Bronchial epithelial cell (primary cell): Measurements from ENCODE around the gene KRTAP10-7. TPM values are rescaled to one million over a fixed set of nuclear protein-coding genes. Genes with fewer than 3 reads are reported as not detected.
"Not testable (repeated sequence)": the region's sequence is repeated elsewhere in the genome, so short reads cannot be mapped to it uniquely, and the experiment has no call there.

ENCODE experiments used
- DNase-seq: peaks from one replicate; pipeline ENCODE4 v3.0.0-alpha.2; 2010; ENCODE audit warnings: low read depth
- FAIRE-seq: peaks from 2 replicates; lab custom pipeline; 2011; peaks lifted over from hg19 to GRCh38; lab: Jason Lieb, UNC
- H3K27me3 ChIP-seq: 2 replicates; pipeline ENCODE4 v1.5.1; 2011; ENCODE audit warnings: low read length; ENCODE audit not compliant: control insufficient read depth, insufficient read depth
- H3K36me3 ChIP-seq: 2 replicates; pipeline ENCODE4 v1.5.1; 2011; ENCODE audit warnings: low read length; ENCODE audit not compliant: control insufficient read depth, insufficient read depth
- H3K4me3 ChIP-seq: 2 replicates; pipeline ENCODE4 v1.5.1; 2011; ENCODE audit warnings: mild to moderate bottlenecking, low read depth, low read length, control low read depth
- total RNA-seq: library from RNA; depleted of rRNA; stranded (reverse); fragments of >200 nt; gene quantifications from 2 replicates; pipeline ENCODE4 v1.2.1, GENCODE V29; 2014
- TF ChIP-seq, protein P1 (sequence below): IDR thresholded peaks from 2 replicates; pipeline ENCODE4 v1.5.1; 2011; ENCODE audit warnings: mild to moderate bottlenecking, moderate library complexity, low read length, control low read depth, inconsistent platforms; ENCODE audit not compliant: insufficient read depth, severe bottlenecking

The KRTAP10-7 gene
- total RNA-seq, 1 donor from 2014 or later, result not detected

DNA sequence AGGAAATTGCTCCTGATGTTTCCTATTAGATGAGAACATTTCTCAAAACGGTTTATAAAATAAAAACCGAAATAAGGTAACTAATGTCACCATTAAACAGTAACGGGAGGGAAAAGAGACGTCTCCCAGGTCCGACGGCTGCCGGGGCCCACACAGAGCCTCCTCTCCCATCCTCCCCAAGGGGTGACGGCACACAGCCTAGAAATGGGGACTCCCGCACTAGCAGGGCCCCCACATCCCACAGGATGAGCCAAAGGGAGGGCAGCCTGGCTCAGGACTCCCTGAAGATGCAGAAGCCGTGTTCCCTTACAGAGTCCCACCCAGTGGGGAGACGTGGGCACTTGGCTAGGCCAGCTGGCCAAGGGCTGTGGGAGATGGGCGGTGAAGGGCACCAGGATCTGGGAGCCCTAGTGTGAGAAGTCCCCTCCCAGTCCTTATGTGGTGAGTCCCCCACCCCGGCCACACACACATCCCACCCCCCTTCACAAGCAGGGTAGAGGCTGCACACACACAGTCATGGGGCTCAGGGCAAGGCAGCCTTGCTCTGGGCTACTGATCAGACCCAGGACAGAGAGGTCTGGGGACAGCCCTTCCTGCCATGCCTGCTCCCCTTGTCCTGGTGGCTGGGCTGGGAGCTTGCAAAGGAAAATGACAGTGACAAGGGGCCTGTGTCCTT is 45.1 kb upstream of the KRTAP10-7 start:
- Histone ChIP-seq H3K4me3 (no peak overlapping the region), H3K27me3 (no peaks in the 10 kb centered on the region), H3K36me3 (no peaks in the 10 kb centered on the region)
- TF ChIP-seq, protein P1, sequence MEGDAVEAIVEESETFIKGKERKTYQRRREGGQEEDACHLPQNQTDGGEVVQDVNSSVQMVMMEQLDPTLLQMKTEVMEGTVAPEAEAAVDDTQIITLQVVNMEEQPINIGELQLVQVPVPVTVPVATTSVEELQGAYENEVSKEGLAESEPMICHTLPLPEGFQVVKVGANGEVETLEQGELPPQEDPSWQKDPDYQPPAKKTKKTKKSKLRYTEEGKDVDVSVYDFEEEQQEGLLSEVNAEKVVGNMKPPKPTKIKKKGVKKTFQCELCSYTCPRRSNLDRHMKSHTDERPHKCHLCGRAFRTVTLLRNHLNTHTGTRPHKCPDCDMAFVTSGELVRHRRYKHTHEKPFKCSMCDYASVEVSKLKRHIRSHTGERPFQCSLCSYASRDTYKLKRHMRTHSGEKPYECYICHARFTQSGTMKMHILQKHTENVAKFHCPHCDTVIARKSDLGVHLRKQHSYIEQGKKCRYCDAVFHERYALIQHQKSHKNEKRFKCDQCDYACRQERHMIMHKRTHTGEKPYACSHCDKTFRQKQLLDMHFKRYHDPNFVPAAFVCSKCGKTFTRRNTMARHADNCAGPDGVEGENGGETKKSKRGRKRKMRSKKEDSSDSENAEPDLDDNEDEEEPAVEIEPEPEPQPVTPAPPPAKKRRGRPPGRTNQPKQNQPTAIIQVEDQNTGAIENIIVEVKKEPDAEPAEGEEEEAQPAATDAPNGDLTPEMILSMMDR, result no peak
- no peak for FAIRE-seq
- DNase-seq, result no peak

DNA sequence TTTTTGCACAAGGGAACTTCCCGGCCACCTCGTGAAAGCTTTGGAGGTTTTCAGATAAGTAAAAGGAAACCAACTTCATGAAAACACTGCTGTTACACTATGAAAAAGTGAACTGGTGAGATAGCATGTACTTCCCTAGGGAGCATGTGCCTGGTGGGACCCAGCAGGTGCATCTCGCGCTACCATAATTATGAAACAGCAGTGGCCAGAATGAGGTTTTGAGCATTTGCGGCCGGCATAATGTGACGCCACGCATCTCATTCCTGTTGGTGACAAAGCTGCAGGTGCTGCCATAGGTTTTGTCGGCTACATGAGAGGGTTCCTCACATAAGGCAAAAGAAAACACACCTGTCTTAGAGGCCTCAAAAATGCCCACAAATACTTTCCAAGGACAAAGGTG is 43.5 kb upstream of the KRTAP10-7 start:
- Histone ChIP-seq H3K36me3 (no peaks in the 10 kb centered on the region), H3K4me3 (no peak overlapping the region), H3K27me3 (no peaks in the 10 kb centered on the region)
- DNase-seq, result no peak
- TF ChIP-seq, protein P1, result no peak
- no peak for FAIRE-seq

DNA sequence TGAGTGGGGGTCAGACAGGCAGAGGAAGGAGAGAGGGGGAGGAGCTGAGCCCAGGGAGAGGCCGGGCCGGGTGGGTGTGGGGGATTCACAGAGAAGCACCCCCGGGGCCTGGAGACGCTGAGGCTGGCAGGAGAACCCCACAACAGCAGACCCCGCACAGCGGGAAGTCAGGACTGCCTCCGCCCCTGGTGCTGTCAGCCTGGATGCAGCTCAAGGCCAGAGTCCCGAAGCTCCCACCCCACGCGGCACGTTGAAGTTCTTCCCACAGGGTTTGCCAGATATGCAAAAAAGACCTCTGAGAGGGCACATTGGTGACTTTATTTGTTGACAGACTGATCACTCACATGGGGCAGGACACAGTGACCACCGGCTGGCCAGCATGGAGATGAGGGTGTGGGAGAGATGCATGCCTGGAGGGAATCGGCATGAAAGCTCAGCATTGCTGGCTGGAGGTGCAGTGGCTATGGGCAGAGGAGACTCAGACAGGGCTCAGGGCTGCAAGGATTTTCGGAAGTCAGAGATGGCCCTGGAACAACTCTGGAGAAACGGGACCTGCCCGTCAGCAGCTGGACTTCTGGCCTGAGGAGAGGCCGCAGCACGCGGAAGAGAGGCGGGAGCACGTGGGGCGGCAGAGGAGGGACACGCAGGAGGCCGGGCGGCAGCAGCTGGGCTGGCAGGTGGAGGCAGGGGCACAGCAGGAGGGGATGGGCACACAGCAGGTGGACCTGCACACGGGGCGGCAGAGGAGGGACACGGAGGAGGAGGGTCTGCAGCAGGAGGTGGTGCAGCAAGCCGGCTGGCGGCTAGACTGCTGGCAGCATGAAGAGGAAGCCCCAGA is 42.7 kb upstream of the KRTAP10-7 start:
- FAIRE-seq (no peak), DNase-seq (no peak)

DNA sequence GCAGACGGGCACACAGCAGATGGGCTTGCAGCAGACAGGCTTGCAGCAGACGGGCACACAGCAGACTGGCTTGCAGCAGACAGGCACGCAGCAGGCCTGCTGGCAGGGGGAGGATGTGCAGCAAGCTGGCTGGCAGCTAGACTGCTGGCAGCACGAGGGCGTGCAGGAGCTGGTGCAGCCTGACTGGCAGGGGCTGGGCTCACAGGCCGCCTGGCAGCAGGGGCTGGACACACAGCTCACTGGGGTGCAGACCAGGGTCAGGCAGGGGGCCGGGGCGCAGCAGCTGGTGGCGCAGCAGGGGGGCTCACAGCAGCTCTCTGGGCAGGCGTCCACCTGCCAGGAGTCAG is 42.1 kb upstream of the KRTAP10-7 start:
- H3K4me3 ChIP-seq, DNase-seq, FAIRE-seq, H3K36me3 ChIP-seq, H3K27me3 ChIP-seq: not testable (repeated sequence)

More for the DNA sequence above, 42.7 kb upstream of the KRTAP10-7 start:
- TF ChIP-seq, protein P1, result no peak
- Histone ChIP-seq H3K4me3 (no peak overlapping the region), H3K27me3 (no peaks in the 10 kb centered on the region), H3K36me3 (no peaks in the 10 kb centered on the region)

DNA sequence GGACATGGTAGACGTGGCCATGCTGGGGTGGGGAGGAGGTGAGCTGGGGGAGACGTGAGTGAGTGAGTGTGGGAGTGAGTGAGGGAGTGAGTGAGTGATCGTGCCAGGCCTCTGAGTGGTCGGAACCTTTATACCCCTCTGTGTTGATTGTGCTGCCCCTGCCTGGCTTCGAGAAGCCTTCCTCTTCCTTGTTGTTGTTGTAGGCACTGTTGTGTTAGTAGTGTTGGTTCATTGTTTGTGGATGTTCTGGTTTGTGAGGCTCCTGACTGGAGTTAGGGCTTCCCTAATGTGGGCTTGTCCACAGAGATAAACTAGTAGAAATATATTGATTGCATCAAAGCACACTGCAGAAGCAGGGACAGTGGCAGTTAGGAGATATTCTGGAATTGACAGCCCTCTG is 41.7 kb upstream of the KRTAP10-7 start, which contains the start of gene KRTAP10-3:
KRTAP10-3 (minus strand) TSS at position 101 of the 400 bp plus-strand sequence; CDS start at position 21, 80 bp downstream.
- no peak for FAIRE-seq
- Histone ChIP-seq H3K27me3 (no peaks in the 10 kb centered on the region), H3K36me3 (no peaks in the 10 kb centered on the region), H3K4me3 (no peak within 1 kb of the TSS)
- TF ChIP-seq, protein P1, result no peak
- no peak for DNase-seq

DNA sequence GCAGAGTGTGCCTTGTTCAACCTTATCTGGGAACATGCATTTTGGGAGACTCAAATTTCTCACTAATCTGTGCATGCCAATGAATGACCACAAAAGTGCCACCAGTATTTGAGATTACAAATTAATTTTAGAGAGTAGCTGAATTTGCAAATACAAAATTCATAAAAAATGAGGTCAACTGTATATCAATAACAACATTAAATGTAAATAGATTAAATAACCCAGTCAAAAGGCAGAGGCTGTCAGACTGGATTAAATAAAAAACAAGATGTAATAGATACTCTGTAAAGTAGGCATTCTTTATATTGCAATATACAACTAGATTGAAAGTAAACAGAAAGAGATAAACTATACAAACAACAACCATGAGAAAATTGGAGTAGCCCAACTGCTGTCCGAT is 36.3 kb upstream of the KRTAP10-7 start:
- FAIRE-seq (no peak), DNase-seq (no peak)
- no peak overlapping the region for H3K4me3 ChIP-seq
- no peaks in the 10 kb centered on the region for H3K27me3 ChIP-seq
- H3K36me3 ChIP-seq, result no peaks in the 10 kb centered on the region
- TF ChIP-seq, protein P1, result no peak
